22Rv1 (cell line): ENCODE measurements around the gene ZNF860.

Source experiments
- ZFX ChIP-seq: fragments of 450-650 bp; IDR thresholded peaks from 2 replicates; pipeline ENCODE4 v1.6.1; 2017; ENCODE audit warnings: antibody characterized with exemption, borderline replicate concordance
- TF ChIP-seq, protein P1 (sequence below): fragments of 450-650 bp; IDR thresholded peaks from 2 replicates; pipeline ENCODE4 v1.5.1; 2017; ENCODE audit warnings: mild to moderate bottlenecking

- TF ChIP-seq, protein P1, sequence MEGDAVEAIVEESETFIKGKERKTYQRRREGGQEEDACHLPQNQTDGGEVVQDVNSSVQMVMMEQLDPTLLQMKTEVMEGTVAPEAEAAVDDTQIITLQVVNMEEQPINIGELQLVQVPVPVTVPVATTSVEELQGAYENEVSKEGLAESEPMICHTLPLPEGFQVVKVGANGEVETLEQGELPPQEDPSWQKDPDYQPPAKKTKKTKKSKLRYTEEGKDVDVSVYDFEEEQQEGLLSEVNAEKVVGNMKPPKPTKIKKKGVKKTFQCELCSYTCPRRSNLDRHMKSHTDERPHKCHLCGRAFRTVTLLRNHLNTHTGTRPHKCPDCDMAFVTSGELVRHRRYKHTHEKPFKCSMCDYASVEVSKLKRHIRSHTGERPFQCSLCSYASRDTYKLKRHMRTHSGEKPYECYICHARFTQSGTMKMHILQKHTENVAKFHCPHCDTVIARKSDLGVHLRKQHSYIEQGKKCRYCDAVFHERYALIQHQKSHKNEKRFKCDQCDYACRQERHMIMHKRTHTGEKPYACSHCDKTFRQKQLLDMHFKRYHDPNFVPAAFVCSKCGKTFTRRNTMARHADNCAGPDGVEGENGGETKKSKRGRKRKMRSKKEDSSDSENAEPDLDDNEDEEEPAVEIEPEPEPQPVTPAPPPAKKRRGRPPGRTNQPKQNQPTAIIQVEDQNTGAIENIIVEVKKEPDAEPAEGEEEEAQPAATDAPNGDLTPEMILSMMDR, result no peak
- no peak for TF ChIP-seq ZFX
Observed at GRCh38 chr3:31934018-31934417, 47.5 kb upstream of the ZNF860 start.
